Neuron (in vitro differentiated cells): ENCODE measurements around the gene TNFRSF9.

ENCODE experiments used
- H2AFZ ChIP-seq: one replicate; pipeline ENCODE4 v1.6.1; 2013; ENCODE audit warnings: low read depth, mild to moderate bottlenecking, inconsistent platforms, low read length, moderate library complexity
- H3K27me3 ChIP-seq: one replicate; pipeline ENCODE4 v1.6.1; 2013; ENCODE audit warnings: low read length; ENCODE audit not compliant: insufficient read depth
- H3K36me3 ChIP-seq: one replicate; pipeline ENCODE4 v1.6.1; 2013; ENCODE audit warnings: low read length; ENCODE audit not compliant: insufficient read depth
- H3K4me1 ChIP-seq: one replicate; pipeline ENCODE4 v1.6.1; 2013; ENCODE audit warnings: low read length; ENCODE audit not compliant: insufficient read depth
- H3K4me3 ChIP-seq: 2 replicates; pipeline ENCODE4 v1.5.1; 2013; ENCODE audit warnings: mild to moderate bottlenecking, low read length, moderate library complexity
- H3K9me3 ChIP-seq: one replicate; pipeline ENCODE4 v1.6.1; 2013; ENCODE audit warnings: low read length

The TNFRSF9 gene

GRCh38 chr1:7896994-7897393 lies 43.6 kb downstream of the TNFRSF9 start:
- Histone ChIP-seq H2AFZ (no peak overlapping the region), H3K4me1 (no peaks in the 10 kb centered on the region), H3K27me3 (peaks cover 4% of the 10 kb centered on the region), H3K9me3 (no peaks in the 10 kb centered on the region), H3K36me3 (no peaks in the 10 kb centered on the region), H3K4me3 (no peak overlapping the region)

GRCh38 chr1:7893529-7894180 lies 47.0 kb downstream of the TNFRSF9 start:
- no peak overlapping the region for H2AFZ ChIP-seq
- peaks cover 4% of the 10 kb centered on the region for H3K27me3 ChIP-seq
- H3K4me3 ChIP-seq = no peak overlapping the region
- no peaks in the 10 kb centered on the region for H3K4me1 ChIP-seq
- no peaks in the 10 kb centered on the region for H3K9me3 ChIP-seq
- no peaks in the 10 kb centered on the region for H3K36me3 ChIP-seq

- Histone ChIP-seq H2AFZ (no peak overlapping the region), H3K4me1 (no peaks in the 10 kb centered on the region), H3K4me3 (no peak overlapping the region), H3K9me3 (no peaks in the 10 kb centered on the region), H3K27me3 (peaks cover 4% of the 10 kb centered on the region), H3K36me3 (no peaks in the 10 kb centered on the region)
Measured at GRCh38 chr1:7891804-7892203, 48.8 kb downstream of the TNFRSF9 start.

GRCh38 chr1:7890853-7891252 lies 49.8 kb downstream of the TNFRSF9 start:
- Histone ChIP-seq H3K36me3 (no peaks in the 10 kb centered on the region), H3K4me1 (no peaks in the 10 kb centered on the region), H2AFZ (no peak overlapping the region), H3K27me3 (peaks cover 4% of the 10 kb centered on the region), H3K9me3 (no peaks in the 10 kb centered on the region), H3K4me3 (no peak overlapping the region)

- H3K36me3 ChIP-seq = no peaks in the 10 kb centered on the region
- H3K27me3 ChIP-seq = peaks cover 4% of the 10 kb centered on the region
- no peak overlapping the region for H2AFZ ChIP-seq
- H3K9me3 ChIP-seq = no peaks in the 10 kb centered on the region
- no peak overlapping the region for H3K4me3 ChIP-seq
- H3K4me1 ChIP-seq = no peaks in the 10 kb centered on the region
Measured at GRCh38 chr1:7888248-7889081, 52.2 kb downstream of the TNFRSF9 start.

- Histone ChIP-seq H3K36me3 (no peaks in the 10 kb centered on the region), H2AFZ (no peak overlapping the region), H3K9me3 (no peaks in the 10 kb centered on the region), H3K4me1 (no peaks in the 10 kb centered on the region), H3K4me3 (no peak overlapping the region), H3K27me3 (no peaks in the 10 kb centered on the region)
Measured at GRCh38 chr1:7886405-7886745, 54.3 kb downstream of the TNFRSF9 start.

- Histone ChIP-seq H2AFZ (no peak overlapping the region), H3K4me1 (no peaks in the 10 kb centered on the region), H3K36me3 (no peaks in the 10 kb centered on the region), H3K9me3 (no peaks in the 10 kb centered on the region), H3K4me3 (no peak overlapping the region), H3K27me3 (no peaks in the 10 kb centered on the region)
Measured at GRCh38 chr1:7885513-7886404, 54.9 kb downstream of the TNFRSF9 start.

GRCh38 chr1:7884757-7885156 lies 55.9 kb downstream of the TNFRSF9 start:
- Histone ChIP-seq H3K36me3 (no peaks in the 10 kb centered on the region), H3K4me1 (no peaks in the 10 kb centered on the region), H3K27me3 (no peaks in the 10 kb centered on the region), H3K9me3 (no peaks in the 10 kb centered on the region), H2AFZ (no peak overlapping the region), H3K4me3 (no peak overlapping the region)

- Histone ChIP-seq H2AFZ (no peak overlapping the region), H3K27me3 (no peaks in the 10 kb centered on the region)
Measured at GRCh38 chr1:7879228-7879627, 61.4 kb downstream of the TNFRSF9 start.

GRCh38 chr1:7878027-7878426 lies 62.6 kb downstream of the TNFRSF9 start:
- Histone ChIP-seq H3K4me3 (no peak overlapping the region), H3K27me3 (no peaks in the 10 kb centered on the region), H3K4me1 (peaks cover 2% of the 10 kb centered on the region), H2AFZ (no peak overlapping the region), H3K9me3 (peaks cover 3% of the 10 kb centered on the region), H3K36me3 (no peaks in the 10 kb centered on the region)

More at GRCh38 chr1:7879228-7879627, 61.4 kb downstream of the TNFRSF9 start:
- no peaks in the 10 kb centered on the region for H3K4me1 ChIP-seq
- no peaks in the 10 kb centered on the region for H3K36me3 ChIP-seq
- no peak overlapping the region for H3K4me3 ChIP-seq
- peaks cover 3% of the 10 kb centered on the region for H3K9me3 ChIP-seq

- Histone ChIP-seq H3K4me1 (peaks cover 2% of the 10 kb centered on the region), H3K27me3 (no peaks in the 10 kb centered on the region), H3K9me3 (peaks cover 3% of the 10 kb centered on the region), H2AFZ (no peak overlapping the region), H3K36me3 (no peaks in the 10 kb centered on the region), H3K4me3 (no peak overlapping the region)
Measured at GRCh38 chr1:7873801-7874795, 66.5 kb downstream of the TNFRSF9 start.

GRCh38 chr1:7871136-7871535 lies 69.5 kb downstream of the TNFRSF9 start:
- Histone ChIP-seq H3K27me3 (no peaks in the 10 kb centered on the region), H2AFZ (no peak overlapping the region), H3K36me3 (no peaks in the 10 kb centered on the region), H3K9me3 (no peaks in the 10 kb centered on the region), H3K4me3 (no peak overlapping the region), H3K4me1 (peaks cover 2% of the 10 kb centered on the region)
